C4-2B (cell line): ENCODE results near the gene FCHSD2.

Source experiments
- CTCF ChIP-seq: fragments of 450-650 bp; conservative IDR thresholded peaks from 2 replicates; pipeline ENCODE4 v1.5.1; 2017; ENCODE audit warnings: mild to moderate bottlenecking
- ZFX ChIP-seq: fragments of 450-650 bp; IDR thresholded peaks from 2 replicates; pipeline ENCODE4 v1.6.1; 2017

DNA sequence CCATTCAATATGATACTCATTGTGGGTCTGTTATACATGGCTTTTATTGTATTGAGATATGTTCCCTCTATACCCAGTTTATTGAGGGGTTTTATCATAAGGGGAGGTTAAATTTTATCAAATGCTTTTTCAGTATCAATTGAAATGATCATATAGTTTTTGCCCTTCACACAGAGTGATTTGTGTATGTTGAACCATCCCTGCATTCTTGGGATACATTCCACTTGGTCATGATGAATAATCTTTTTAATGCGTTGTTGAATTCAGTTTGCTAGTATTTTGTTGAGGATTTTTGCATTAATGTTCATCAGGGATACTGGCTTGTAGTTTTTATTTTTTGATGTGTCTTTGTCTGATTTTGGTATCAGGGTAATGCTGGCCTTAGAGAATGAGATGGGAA is 229.9 kb downstream of the FCHSD2 start:
- TF ChIP-seq CTCF (no peak), ZFX (no peak)
